Bronchial epithelial cell (primary cell): Measurements from ENCODE around the gene TENM4. TPM values are rescaled to one million over a fixed set of nuclear protein-coding genes. Genes with fewer than 3 reads are reported as not detected.
A peak's percentile ranks its signal among the peaks of the same experiment; 100 is the strongest.

Experiments used
- DNase-seq: peaks from one replicate; pipeline ENCODE4 v3.0.0-alpha.2; 2010; ENCODE audit warnings: low read depth
- FAIRE-seq: peaks from 2 replicates; lab custom pipeline; 2011; peaks lifted over from hg19 to GRCh38; lab: Jason Lieb, UNC
- H3K27me3 ChIP-seq: 2 replicates; pipeline ENCODE4 v1.5.1; 2011; ENCODE audit warnings: low read length; ENCODE audit not compliant: control insufficient read depth, insufficient read depth
- H3K36me3 ChIP-seq: 2 replicates; pipeline ENCODE4 v1.5.1; 2011; ENCODE audit warnings: low read length; ENCODE audit not compliant: control insufficient read depth, insufficient read depth
- H3K4me3 ChIP-seq: 2 replicates; pipeline ENCODE4 v1.5.1; 2011; ENCODE audit warnings: mild to moderate bottlenecking, low read depth, low read length, control low read depth
- CTCF ChIP-seq: IDR thresholded peaks from 2 replicates; pipeline ENCODE4 v1.5.1; 2011; ENCODE audit warnings: mild to moderate bottlenecking, moderate library complexity, low read length, control low read depth, inconsistent platforms; ENCODE audit not compliant: insufficient read depth, severe bottlenecking
- total RNA-seq: library from RNA; depleted of rRNA; stranded (reverse); fragments of >200 nt; gene quantifications from 2 replicates; pipeline ENCODE4 v1.2.1, GENCODE V29; 2014

TENM4 gene
- total RNA-seq, 1 donor from 2014 or later: 6.1 TPM

GRCh38 chr11:78802058-78802761 lies 638.6 kb downstream of the TENM4 start:
- DNase-seq (peak; percentile 59), FAIRE-seq (peak; percentile 43)
- no peak overlapping the region for H3K4me3 ChIP-seq
- H3K27me3 ChIP-seq: no peaks in the 10 kb centered on the region
- no peaks in the 10 kb centered on the region for H3K36me3 ChIP-seq
- no peak for TF ChIP-seq CTCF

GRCh38 chr11:78801161-78801884 lies 639.5 kb downstream of the TENM4 start:
- peak; percentile 89 for FAIRE-seq
- TF ChIP-seq CTCF: no peak
- DNase-seq: peak; percentile 93

GRCh38 chr11:78800756-78801155 lies 640.1 kb downstream of the TENM4 start:
- Histone ChIP-seq H3K4me3 (no peak overlapping the region), H3K27me3 (no peaks in the 10 kb centered on the region), H3K36me3 (no peaks in the 10 kb centered on the region)
- FAIRE-seq (no peak), DNase-seq (no peak)
- no peak for TF ChIP-seq CTCF

More at GRCh38 chr11:78801161-78801884, 639.5 kb downstream of the TENM4 start:
- no peaks in the 10 kb centered on the region for H3K27me3 ChIP-seq
- no peaks in the 10 kb centered on the region for H3K36me3 ChIP-seq
- no peak overlapping the region for H3K4me3 ChIP-seq

GRCh38 chr11:78800096-78800690 lies 640.6 kb downstream of the TENM4 start:
- FAIRE-seq: no peak
- TF ChIP-seq CTCF: no peak

GRCh38 chr11:78798663-78799062 lies 642.2 kb downstream of the TENM4 start:
- FAIRE-seq (no peak), DNase-seq (peak; percentile 40)
- Histone ChIP-seq H3K36me3 (no peaks in the 10 kb centered on the region), H3K27me3 (no peaks in the 10 kb centered on the region), H3K4me3 (no peak overlapping the region)
- TF ChIP-seq CTCF: peak; percentile 85

More at GRCh38 chr11:78800096-78800690, 640.6 kb downstream of the TENM4 start:
- H3K27me3 ChIP-seq: no peaks in the 10 kb centered on the region
- no peak for DNase-seq
- no peak overlapping the region for H3K4me3 ChIP-seq
- H3K36me3 ChIP-seq: no peaks in the 10 kb centered on the region
